HepG2 (cell line): ENCODE results near the gene ARHGAP29. TPM values are rescaled to one million over a fixed set of nuclear protein-coding genes. Genes with fewer than 3 reads are reported as not detected.
A peak's percentile ranks its signal among the peaks of the same experiment; 100 is the strongest.

Experiments
- ATAC-seq: fragments of 200-7000 bp; cut with Tn5 transposase; 3 replicates; pipeline ENCODE4 v1.9.1; 2020; ENCODE audit warnings: mild to moderate bottlenecking, moderate library complexity
- BruUV-seq: library from RNA; stranded (reverse); fragments of 400-500 nt; replicated peaks from 2 replicates; lab custom pipeline; 2021; lab: Mats Ljungman, UMichigan
- CTCF ChIA-PET: fragments of 300-600 bp; formaldehyde crosslinking; extraction: SDS; loops from one replicate; lab custom pipeline; 2021; ENCODE audit warnings: low total read pairs, inconsistent platforms, low intra/inter-chr PET ratio; lab: Yijun Ruan, JAX
- POLR2A ChIA-PET: fragments of 350-600 bp; sonication (Branson Sonifier 250); formaldehyde crosslinking; loops from one replicate; lab custom pipeline; 2020; ENCODE audit warnings: antibody characterized with exemption, inconsistent platforms; lab: Yijun Ruan, JAX
- DNase-seq: peaks from one replicate; pipeline ENCODE4 v3.0.0-alpha.2; 2015; ENCODE audit warnings: low spot score
- FAIRE-seq: peaks from 3 replicates; lab custom pipeline; 2011; peaks lifted over from hg19 to GRCh38; lab: Jason Lieb, UNC
- H2AFZ ChIP-seq: one replicate; pipeline ENCODE4 v1.6.1; 2011; ENCODE audit warnings: low read length, inconsistent platforms
- H3K27ac ChIP-seq: fragments of 300-600 bp; 3 replicates; pipeline ENCODE4 v1.8.0; 2011; ENCODE audit warnings: mixed run types, mild to moderate bottlenecking, mixed read lengths, low read length, inconsistent platforms; ENCODE audit not compliant: insufficient read depth; ENCODE audit errors: extremely low read length
- H3K27me3 ChIP-seq, 2 experiments: fragments of 200-600 bp in 1 of 2; 2 replicates in 1 of 2; 3 replicates in 1 of 2; pipeline versions ENCODE4 v1.6.0 to v1.8.0; 2011; ENCODE audit warnings: low read length in 2 of 2, mild to moderate bottlenecking in 2 of 2, moderate library complexity in 2 of 2, inconsistent platforms in 1 of 2; ENCODE audit not compliant: insufficient read depth in 2 of 2, control insufficient read depth in 1 of 2
- H3K36me3 ChIP-seq, 2 experiments: fragments of 200-600 bp in 1 of 2; replicated peaks in 1 of 2; 2 replicates in 1 of 2; 3 replicates in 1 of 2; pipeline versions ENCODE4 v1.5.1 to v1.8.0; 2011; ENCODE audit warnings: low read length in 2 of 2, inconsistent platforms in 1 of 2; ENCODE audit not compliant: insufficient read depth in 2 of 2, control insufficient read depth in 1 of 2
- H3K4me1 ChIP-seq: 2 replicates; pipeline ENCODE4 v1.5.1; 2012; ENCODE audit warnings: low read length, inconsistent platforms; ENCODE audit not compliant: insufficient read depth
- H3K4me2 ChIP-seq: 2 replicates; pipeline ENCODE4 v1.6.0; 2011; ENCODE audit warnings: low read depth, low read length, inconsistent platforms
- H3K4me3 ChIP-seq, 3 experiments: fragments of 200-600 bp in 1 of 3; sonication (generic), shearing (Covaris generic) in 1 of 3; replicated peaks in 1 of 3; 2 replicates each; pipeline ENCODE4 v1.5.1; 2011 to 2016; ENCODE audit warnings: low read length in 3 of 3, inconsistent platforms in 2 of 3, low read depth in 2 of 3, mild to moderate bottlenecking in 2 of 3, control low read depth in 1 of 3, mixed read lengths in 1 of 3; ENCODE audit not compliant: insufficient read depth in 1 of 3
- H3K79me2 ChIP-seq: one replicate; pipeline ENCODE4 v1.6.1; 2011; ENCODE audit warnings: low read length, inconsistent platforms; ENCODE audit not compliant: insufficient read depth
- H3K9ac ChIP-seq: 2 replicates; pipeline ENCODE4 v1.6.0; 2011; ENCODE audit warnings: mild to moderate bottlenecking, low read depth, low read length, inconsistent platforms; ENCODE audit not compliant: insufficient read depth
- H3K9me3 ChIP-seq: 2 replicates; pipeline ENCODE4 v1.5.1; 2012; ENCODE audit warnings: mild to moderate bottlenecking, low read length
- H4K20me1 ChIP-seq: 2 replicates; pipeline ENCODE4 v1.6.0; 2011; ENCODE audit warnings: inconsistent platforms, mild to moderate bottlenecking, low read length, moderate library complexity; ENCODE audit not compliant: insufficient read depth
- ATF3 ChIP-seq: sonication (generic); formaldehyde crosslinking; IDR thresholded peaks from 2 replicates; pipeline ENCODE4 v1.4.0; 2020; ENCODE audit warnings: missing genetic modification reagents
- MAFF ChIP-seq: IDR thresholded peaks from 2 replicates; pipeline ENCODE4 v1.6.1; 2011; ENCODE audit warnings: low read depth, low read length, improper control_type of control experiment
- MAFK ChIP-seq, 2 experiments: IDR thresholded peaks in 1 of 2; conservative IDR thresholded peaks in 1 of 2; 2 replicates each; pipeline ENCODE4 v1.6.1; 2011; ENCODE audit warnings: improper control_type of control experiment in 2 of 2, low read length in 2 of 2
- MXD1 ChIP-seq: sonication (generic); formaldehyde crosslinking; IDR thresholded peaks from 2 replicates; pipeline ENCODE4 v1.4.0; 2020; ENCODE audit warnings: mild to moderate bottlenecking, missing genetic modification reagents
- PLRG1 ChIP-seq: fragments of 450-650 bp; conservative IDR thresholded peaks from 2 replicates; pipeline ENCODE4 v1.6.1; 2016
- REST ChIP-seq, 2 experiments: IDR thresholded peaks; 2 replicates each; pipeline ENCODE4 v1.6.1; 2011 to 2012; ENCODE audit warnings: low read length in 2 of 2, borderline replicate concordance in 1 of 2, low read depth in 1 of 2, mild to moderate bottlenecking in 1 of 2, moderate library complexity in 1 of 2
- TEAD2 ChIP-seq: sonication (generic); formaldehyde crosslinking; IDR thresholded peaks from 2 replicates; pipeline ENCODE4 v1.9.0; 2021; ENCODE audit warnings: missing genetic modification reagents
- YY1 ChIP-seq: IDR thresholded peaks from 2 replicates; pipeline ENCODE4 v1.6.1; 2011; ENCODE audit warnings: low read length, low read depth, moderate library complexity, mild to moderate bottlenecking; ENCODE audit not compliant: insufficient read depth, insufficient replicate concordance
- ZNF567 ChIP-seq: sonication (generic); formaldehyde crosslinking; IDR thresholded peaks from 2 replicates; pipeline ENCODE4 v1.8.1; 2023; ENCODE audit warnings: mild to moderate bottlenecking, missing genetic modification reagents, borderline replicate concordance
- ZSCAN20 ChIP-seq: sonication (generic); formaldehyde crosslinking; IDR thresholded peaks from 2 replicates; pipeline ENCODE4 v1.4.0; 2020; ENCODE audit warnings: missing genetic modification reagents, mild to moderate bottlenecking, borderline replicate concordance
- WGBS: methylation state at CpG from one replicate; pipeline ENCODE4 v1.1.6; 2017; ENCODE audit warnings: low lambda C conversion rate; 5-methylcytosine and 5-hydroxymethylcytosine counted together
- in situ Hi-C: cut with HindIII; loops from 2 replicates; pipeline ENCODE4 v1.10.0; 2017; ENCODE audit warnings: low pct_unique_long_range_greater_than_20kb; ENCODE audit not compliant: extremely low pct_ligation_motif_present
- intact Hi-C: fragments of 100-400 bp; cut with micrococcal nuclease; formaldehyde crosslinking; loops from one replicate; pipeline ENCODE4 v1.10.0; 2022; ENCODE audit not compliant: unreplicated experiment
- polyA plus RNA-seq, 8 experiments: library from polyadenylated mRNA; depleted of rRNA in 3 of 8; stranded (reverse) in 7 of 8; unstranded in 1 of 8; fragments of >200 nt; fragmentation: Illumina TruSeq in 4 of 8; extraction: Trizol in 4 of 8; gene quantifications; 2 replicates each; pipeline versions ENCODE4 v1.2.1 to v1.2.3, GENCODE V29; 2011 to 2016; ENCODE audit warnings: low read depth in 4 of 8, missing spikeins in 1 of 8, mixed read lengths in 1 of 8; ENCODE audit not compliant: insufficient read depth in 1 of 8
- total RNA-seq, 5 experiments: library from RNA; depleted of rRNA; stranded (reverse); fragments of >200 nt; fragmentation: Illumina TruSeq; extraction: Trizol; gene quantifications; 2 replicates each; pipeline ENCODE4 v1.2.3, GENCODE V29; 2016; ENCODE audit warnings: low read depth in 1 of 5

ARHGAP29 gene
- total and polyA plus RNA-seq, 2 of the 13 experiments (the other 11 are each of a cell fraction or from before 2014, with no cell fraction given): 12.8 to 18.3 TPM

- TF ChIP-seq ATF3 (CRISPR knock-in tag) (no peak), ZSCAN20 (CRISPR knock-in tag) (no peak), REST (IDR thresholded peaks at IDR 0.05; ENCODE audit: borderline replicate concordance in 1 of 2, low read depth in 1 of 2, low read length in 2 of 2) (no peak), ZNF567 (CRISPR knock-in tag) (no peak), YY1 (no peak), MXD1 (CRISPR knock-in tag) (no peak)
Measured at GRCh38 chr1:94270801-94271203, 33.4 kb upstream of the ARHGAP29 start (continued).

- H2AFZ ChIP-seq: no peak overlapping the region
- ChIA-PET CTCF (no interaction called here), POLR2A (no interaction called here)
- ATAC-seq: no peak
- 0 out of 5 replicates have a peak, but pooled peaks cover 0 to 3% of the 10 kb centered on the region in 2 experiments for H3K27me3 ChIP-seq
- no peaks in the 10 kb centered on the region for H3K36me3 ChIP-seq
- no TSS peak for BruUV-seq
- no peak overlapping the region for H3K4me3 ChIP-seq
- no peaks in the 10 kb centered on the region for H4K20me1 ChIP-seq
- no peaks in the 10 kb centered on the region for H3K9me3 ChIP-seq
- no peak overlapping the region for H3K4me2 ChIP-seq
- in situ Hi-C loops: no loop called here
- DNase-seq: no peak
- H3K9ac ChIP-seq: no peak overlapping the region
- TF ChIP-seq MAFF (peak; percentile 89), TEAD2 (CRISPR knock-in tag) (no peak), PLRG1 (no peak), MAFK (conservative IDR thresholded peaks at IDR 0.05 in 1 of 2, IDR thresholded peaks at IDR 0.05 in 1 of 2; ENCODE audit: low read length in 2 of 2) (peak; percentile 89 to 91)
- TF ChIP-seq, all 625 proteins: peak for 2
- no peak for FAIRE-seq
- intact Hi-C loops: no loop called here
- H3K79me2 ChIP-seq: no peaks in the 10 kb centered on the region
- peaks cover 8% of the 10 kb centered on the region for H3K4me1 ChIP-seq
- no peak overlapping the region for H3K27ac ChIP-seq
- WGBS: 26% methylated on average over 2 of the region's 2 CpGs
Measured at GRCh38 chr1:94269921-94270320, 32.5 kb upstream of the ARHGAP29 start.
